GM23338 (cell line): ENCODE data around the gene CEP95. TPM values are rescaled to one million over a fixed set of nuclear protein-coding genes. Genes with fewer than 3 reads are reported as not detected.

Experiments used
- ATAC-seq: fragments of 200-7000 bp; cut with Tn5 transposase; 3 replicates; pipeline ENCODE4 v1.9.1; 2020
- DNase-seq: peaks from one replicate; pipeline ENCODE4 v3.0.0-alpha.2; 2015; ENCODE audit warnings: low spot score
- H2AFZ ChIP-seq: fragments of 200-600 bp; sonication (generic); 2 replicates; pipeline ENCODE4 v1.8.0; 2016; ENCODE audit warnings: antibody characterized with exemption, mild to moderate bottlenecking, moderate library complexity
- H3F3A ChIP-seq: fragments of 200-600 bp; sonication (generic); replicated peaks from 2 replicates; pipeline ENCODE4 v1.8.0; 2017; ENCODE audit warnings: antibody characterized with exemption, mixed run types, low read depth
- H3K27ac ChIP-seq: fragments of 200-600 bp; sonication (generic); 2 replicates; pipeline ENCODE4 v1.6.1; 2016; ENCODE audit warnings: low read depth
- H3K27me3 ChIP-seq: fragments of 200-600 bp; sonication (generic); 2 replicates; pipeline ENCODE4 v1.8.0; 2016; ENCODE audit warnings: mild to moderate bottlenecking, mixed run types, moderate library complexity; ENCODE audit not compliant: insufficient read depth
- H3K36me3 ChIP-seq: fragments of 200-600 bp; sonication (generic); 2 replicates; pipeline ENCODE4 v1.8.0; 2016; ENCODE audit warnings: mild to moderate bottlenecking; ENCODE audit not compliant: insufficient read depth
- H3K4me1 ChIP-seq: fragments of 200-600 bp; sonication (generic); 2 replicates; pipeline ENCODE4 v1.8.0; 2016; ENCODE audit warnings: mild to moderate bottlenecking, moderate library complexity; ENCODE audit not compliant: insufficient read depth
- H3K4me2 ChIP-seq: fragments of 200-600 bp; sonication (generic); 2 replicates; pipeline ENCODE4 v1.7.1; 2017; ENCODE audit warnings: mixed run types
- H3K4me3 ChIP-seq: fragments of 200-600 bp; sonication (generic); 2 replicates; pipeline ENCODE4 v1.6.1; 2016; ENCODE audit warnings: mixed run types
- H3K79me2 ChIP-seq: fragments of 200-600 bp; sonication (generic); replicated peaks from 2 replicates; pipeline ENCODE4 v1.8.0; 2017; ENCODE audit warnings: mild to moderate bottlenecking; ENCODE audit not compliant: insufficient read depth
- H3K9me2 ChIP-seq: fragments of 200-600 bp; sonication (generic); 2 replicates; pipeline ENCODE4 v1.8.0; 2017; ENCODE audit not compliant: insufficient read depth
- H4K20me1 ChIP-seq: fragments of 200-600 bp; sonication (generic); replicated peaks from 2 replicates; pipeline ENCODE4 v1.8.0; 2017; ENCODE audit warnings: mild to moderate bottlenecking; ENCODE audit not compliant: insufficient read depth
- H3K27ac Mint-ChIP-seq: 2 replicates; pipeline ENCODE4 v1.8.0; 2020; ENCODE audit warnings: inconsistent platforms, mild to moderate bottlenecking, moderate library complexity, mixed read lengths
- H3K27me3 Mint-ChIP-seq: 3 replicates; pipeline ENCODE4 v1.8.0; 2022; ENCODE audit warnings: low read depth, mild to moderate bottlenecking, moderate library complexity, mixed read lengths, inconsistent platforms; ENCODE audit not compliant: insufficient read depth, poor library complexity
- H3K36me3 Mint-ChIP-seq: 3 replicates; pipeline ENCODE4 v1.8.0; 2021; ENCODE audit warnings: low read depth, mild to moderate bottlenecking, inconsistent platforms, moderate library complexity, mixed read lengths
- H3K4me1 Mint-ChIP-seq: 3 replicates; pipeline ENCODE4 v1.8.0; 2020; ENCODE audit warnings: mild to moderate bottlenecking, inconsistent platforms, mixed read lengths
- H3K4me3 Mint-ChIP-seq: 3 replicates; pipeline ENCODE4 v1.8.0; 2021; ENCODE audit warnings: moderate library complexity, mild to moderate bottlenecking, inconsistent platforms, mixed read lengths
- H3K9me3 Mint-ChIP-seq: 3 replicates; pipeline ENCODE4 v1.8.0; 2020; ENCODE audit warnings: moderate library complexity, mild to moderate bottlenecking, inconsistent platforms, mixed read lengths
- CREB1 ChIP-seq: fragments of 250-450 bp; sonication (Bioruptor Pico); IDR thresholded peaks from 2 replicates; pipeline ENCODE4 v1.5.0; 2020; ENCODE audit warnings: low read depth, mild to moderate bottlenecking, moderate library complexity
- CTCF ChIP-seq, 2 experiments: fragments of 200-600 bp in 1 of 2; sonication (generic) in 1 of 2; conservative IDR thresholded peaks; 2 replicates each; pipeline versions ENCODE4 v1.5.1 to v1.6.1; 2016 to 2017; ENCODE audit warnings: antibody characterized with exemption in 2 of 2, low read depth in 2 of 2, mild to moderate bottlenecking in 2 of 2, moderate library complexity in 1 of 2
- ETS1 ChIP-seq: IDR thresholded peaks from 2 replicates; pipeline ENCODE4 v1.6.1; 2016; ENCODE audit warnings: antibody characterized with exemption
- EZH2 ChIP-seq: fragments of 200-600 bp; sonication (generic); IDR thresholded peaks from one replicate; pipeline ENCODE4 v1.8.0; 2017; ENCODE audit warnings: antibody characterized with exemption, mild to moderate bottlenecking, low read depth; ENCODE audit not compliant: unreplicated experiment
- EZH2phosphoT487 ChIP-seq: fragments of 200-600 bp; sonication (generic); IDR thresholded peaks from one replicate; pipeline ENCODE4 v1.8.1; 2018; ENCODE audit warnings: antibody characterized with exemption; ENCODE audit not compliant: unreplicated experiment
- JUNB ChIP-seq: IDR thresholded peaks from one replicate; pipeline ENCODE4 v1.6.1; 2016; ENCODE audit warnings: antibody characterized with exemption; ENCODE audit not compliant: unreplicated experiment
- NANOG ChIP-seq: IDR thresholded peaks from 2 replicates; pipeline ENCODE4 v1.6.1; 2016; ENCODE audit warnings: antibody characterized with exemption, borderline replicate concordance
- POLR2AphosphoS5 ChIP-seq: IDR thresholded peaks from 2 replicates; pipeline ENCODE4 v1.6.1; 2016; ENCODE audit warnings: antibody characterized with exemption, low read depth
- REST ChIP-seq: IDR thresholded peaks from one replicate; pipeline ENCODE4 v1.6.1; 2018; ENCODE audit warnings: antibody characterized with exemption; ENCODE audit not compliant: unreplicated experiment
- STAT1 ChIP-seq: IDR thresholded peaks from one replicate; pipeline ENCODE4 v1.6.1; 2016; ENCODE audit warnings: antibody characterized with exemption; ENCODE audit not compliant: unreplicated experiment
- ZNF114 ChIP-seq: fragments of 250-450 bp; sonication (Bioruptor Pico); IDR thresholded peaks from 2 replicates; pipeline ENCODE4 v1.5.0; 2020; ENCODE audit warnings: mild to moderate bottlenecking, moderate library complexity
- ZNF331 ChIP-seq: fragments of 250-450 bp; sonication (Bioruptor Pico); IDR thresholded peaks from 2 replicates; pipeline ENCODE4 v1.5.0; 2020; ENCODE audit warnings: low read depth, mild to moderate bottlenecking, moderate library complexity
- ZNF462 ChIP-seq: fragments of 250-450 bp; sonication (Bioruptor Pico); IDR thresholded peaks from 2 replicates; pipeline ENCODE4 v1.5.0; 2020; ENCODE audit warnings: mild to moderate bottlenecking, moderate library complexity
- polyA plus RNA-seq: library from polyadenylated mRNA; unstranded; fragments of >200 nt; fragmentation: Nextera tagmentation; extraction: Ambion mirVana; gene quantifications from 2 replicates; pipeline ENCODE4 v1.2.1, GENCODE V29; 2016
- total RNA-seq: library from RNA; depleted of rRNA; stranded (reverse); fragments of >200 nt; shearing (Covaris generic); gene quantifications from 2 replicates; pipeline ENCODE4 v1.2.3, GENCODE V29; 2014

The CEP95 gene
- total and polyA plus RNA-seq, 2 experiments from 2014 or later, result 41.1 to 45.4 TPM

GRCh38 chr17:64571746-64572145 lies 65.0 kb downstream of the CEP95 start:
- H3K4me3 Mint-ChIP-seq, result no peak overlapping the region
- H3K36me3 Mint-ChIP-seq, result peaks cover 33% of the 10 kb centered on the region
- no peaks in the 10 kb centered on the region for H3K79me2 ChIP-seq
- H3K27me3 Mint-ChIP-seq, result no peaks in the 10 kb centered on the region
- H4K20me1 ChIP-seq, result no peaks in the 10 kb centered on the region; the same call in 1 of the 2 replicates
- H3F3A ChIP-seq, result no peaks in the 10 kb centered on the region
- H3K27ac Mint-ChIP-seq, result no peak overlapping the region
- H3K36me3 ChIP-seq, result 0 out of 2 replicates have a peak, but pooled peaks cover 7% of the 10 kb centered on the region
- no peaks in the 10 kb centered on the region for H3K9me3 Mint-ChIP-seq
- no peak for TF ChIP-seq REST
- no peak for TF ChIP-seq POLR2AphosphoS5
- no peak for TF ChIP-seq ZNF114 (CRISPR knock-in tag)
- TF ChIP-seq ZNF462, result no peak
- TF ChIP-seq NANOG, result no peak
- no peak for TF ChIP-seq JUNB
- no peak for TF ChIP-seq STAT1
- TF ChIP-seq CREB1 (CRISPR knock-in tag), result no peak
- no peak for TF ChIP-seq EZH2
- no peak for TF ChIP-seq ETS1
- TF ChIP-seq CTCF (conservative IDR thresholded peaks at IDR 0.05; ENCODE audit: low read depth in 2 of 2), result no peak
- no peak for TF ChIP-seq ZNF331
- TF ChIP-seq EZH2phosphoT487, result no peak
- no peaks in the 10 kb centered on the region; the same call in 2 of the 3 replicates for H3K4me1 Mint-ChIP-seq
- no peaks in the 10 kb centered on the region for H3K27me3 ChIP-seq
- ATAC-seq, result no peak
- H2AFZ ChIP-seq, result no peak overlapping the region
- H3K27ac ChIP-seq, result no peak overlapping the region
- no peaks in the 10 kb centered on the region for H3K9me2 ChIP-seq
- H3K4me2 ChIP-seq, result no peak overlapping the region
- no peak for DNase-seq
- no peak overlapping the region for H3K4me3 ChIP-seq
- H3K4me1 ChIP-seq, result no peaks in the 10 kb centered on the region
